ENCODE results near the gene PTPN7.
"Not testable (repeated sequence)": the region's sequence is repeated elsewhere in the genome, so short reads cannot be mapped to it uniquely, and the experiment has no call there.

The PTPN7 gene

GRCh38 chr1:202145068-202145743 lies 15.2 kb downstream of the PTPN7 start:
- Mint-ChIP-seq H3K9me3 (no peaks in the 10 kb centered on the region), H3K4me3 (peak overlapping the region; percentile 72), H3K36me3 (ENCODE audit: low read depth) (peaks cover 30% of the 10 kb centered on the region), H3K4me1 (ENCODE audit: low read depth) (peaks cover 28% of the 10 kb centered on the region), H3K27me3 (ENCODE audit: low read depth) (no peaks in the 10 kb centered on the region), H3K27ac (peak overlapping the region; percentile 73)
- peak; percentile 60 for DNase-seq (ENCODE audit: low spot score)

- peak; percentile 71 for DNase-seq (ENCODE audit: low spot score)
- Mint-ChIP-seq H3K4me3 (peak within 1 kb of the TSS; percentile 91), H3K36me3 (ENCODE audit: low read depth) (peaks cover 25% of the 10 kb centered on the region), H3K4me1 (ENCODE audit: low read depth) (peaks cover 28% of the 10 kb centered on the region), H3K27me3 (ENCODE audit: low read depth) (no peaks in the 10 kb centered on the region), H3K9me3 (no peaks in the 10 kb centered on the region), H3K27ac (peak within 1 kb of the TSS; percentile 89)
Measured at GRCh38 chr1:202144402-202145067, 15.9 kb downstream of the PTPN7 start, which contains the start of gene ARL8A. Gene ARL8A, minus strand, starts transcription at chr1:202144737. Its CDS starts 165 bp downstream, at chr1:202144572.

- DNase-seq (ENCODE audit: low spot score): peak; percentile 21
- Mint-ChIP-seq H3K4me1 (ENCODE audit: low read depth) (peaks cover 28% of the 10 kb centered on the region), H3K4me3 (peak overlapping the region; percentile 91), H3K9me3 (no peaks in the 10 kb centered on the region), H3K27me3 (ENCODE audit: low read depth) (no peaks in the 10 kb centered on the region), H3K27ac (peak overlapping the region; percentile 89), H3K36me3 (ENCODE audit: low read depth) (peaks cover 20% of the 10 kb centered on the region)
Measured at GRCh38 chr1:202143768-202144401, 16.5 kb downstream of the PTPN7 start.

- H3K27me3 Mint-ChIP-seq (ENCODE audit: low read depth): no peaks in the 10 kb centered on the region
- peak overlapping the region; percentile 91 for H3K4me3 Mint-ChIP-seq
- DNase-seq (ENCODE audit: low spot score): no peak
- H3K27ac Mint-ChIP-seq: peak overlapping the region; percentile 89
- H3K9me3 Mint-ChIP-seq: no peaks in the 10 kb centered on the region
- peaks cover 24% of the 10 kb centered on the region for H3K36me3 Mint-ChIP-seq (ENCODE audit: low read depth)
- H3K4me1 Mint-ChIP-seq (ENCODE audit: low read depth): peaks cover 28% of the 10 kb centered on the region
Measured at GRCh38 chr1:202143011-202143767, 17.2 kb downstream of the PTPN7 start.

GRCh38 chr1:202141468-202141867 lies 18.9 kb downstream of the PTPN7 start:
- H3K27me3 Mint-ChIP-seq (ENCODE audit: low read depth): not testable (repeated sequence)

GRCh38 chr1:202140833-202141232 lies 19.6 kb downstream of the PTPN7 start:
- no peak for DNase-seq (ENCODE audit: low spot score)
- peaks cover 23% of the 10 kb centered on the region for H3K4me1 Mint-ChIP-seq (ENCODE audit: low read depth)
- H3K4me3 Mint-ChIP-seq: no peak overlapping the region
- peaks cover 19% of the 10 kb centered on the region for H3K36me3 Mint-ChIP-seq (ENCODE audit: low read depth)
- no peak overlapping the region for H3K27ac Mint-ChIP-seq
- H3K9me3 Mint-ChIP-seq: no peaks in the 10 kb centered on the region
- H3K27me3 Mint-ChIP-seq (ENCODE audit: low read depth): no peaks in the 10 kb centered on the region

More at GRCh38 chr1:202141468-202141867, 18.9 kb downstream of the PTPN7 start:
- not testable (repeated sequence) for H3K27ac Mint-ChIP-seq; H3K9me3 Mint-ChIP-seq; H3K4me3 Mint-ChIP-seq; DNase-seq (ENCODE audit: low spot score)
- H3K4me1 Mint-ChIP-seq (ENCODE audit: low read depth): peaks cover 25% of the 10 kb centered on the region
- peaks cover 19% of the 10 kb centered on the region for H3K36me3 Mint-ChIP-seq (ENCODE audit: low read depth)

- H3K27me3 Mint-ChIP-seq (ENCODE audit: low read depth): no peaks in the 10 kb centered on the region
- no peaks in the 10 kb centered on the region for H3K9me3 Mint-ChIP-seq
- no peaks in the 10 kb centered on the region for H3K4me1 Mint-ChIP-seq (ENCODE audit: low read depth)
- H3K4me3 Mint-ChIP-seq: no peak overlapping the region
- peak; percentile 36 for DNase-seq (ENCODE audit: low spot score)
- H3K27ac Mint-ChIP-seq: no peak overlapping the region
- peaks cover 19% of the 10 kb centered on the region for H3K36me3 Mint-ChIP-seq (ENCODE audit: low read depth)
Measured at GRCh38 chr1:202135221-202135721, 25.1 kb downstream of the PTPN7 start.

- peaks cover 19% of the 10 kb centered on the region for H3K36me3 Mint-ChIP-seq (ENCODE audit: low read depth)
- H3K27ac Mint-ChIP-seq: no peak overlapping the region
- no peak for DNase-seq (ENCODE audit: low spot score)
- no peaks in the 10 kb centered on the region for H3K27me3 Mint-ChIP-seq (ENCODE audit: low read depth)
- no peak overlapping the region for H3K4me3 Mint-ChIP-seq
- H3K9me3 Mint-ChIP-seq: no peaks in the 10 kb centered on the region
- no peaks in the 10 kb centered on the region for H3K4me1 Mint-ChIP-seq (ENCODE audit: low read depth)
Measured at GRCh38 chr1:202134645-202135172, 25.7 kb downstream of the PTPN7 start.

GRCh38 chr1:202133989-202134388 lies 26.4 kb downstream of the PTPN7 start:
- no peak overlapping the region for H3K27ac Mint-ChIP-seq
- H3K36me3 Mint-ChIP-seq (ENCODE audit: low read depth): peaks cover 18% of the 10 kb centered on the region
- H3K9me3 Mint-ChIP-seq: no peaks in the 10 kb centered on the region
- no peaks in the 10 kb centered on the region for H3K4me1 Mint-ChIP-seq (ENCODE audit: low read depth)
- H3K27me3 Mint-ChIP-seq (ENCODE audit: low read depth): no peaks in the 10 kb centered on the region
- no peak for DNase-seq (ENCODE audit: low spot score)
- H3K4me3 Mint-ChIP-seq: no peak overlapping the region

- Mint-ChIP-seq H3K36me3 (ENCODE audit: low read depth) (peaks cover 13% of the 10 kb centered on the region), H3K27ac (no peak overlapping the region), H3K9me3 (no peaks in the 10 kb centered on the region), H3K27me3 (ENCODE audit: low read depth) (no peaks in the 10 kb centered on the region), H3K4me1 (ENCODE audit: low read depth) (no peaks in the 10 kb centered on the region), H3K4me3 (no peak overlapping the region)
- no peak for DNase-seq (ENCODE audit: low spot score)
Measured at GRCh38 chr1:202133496-202133895, 26.9 kb downstream of the PTPN7 start.

GRCh38 chr1:202133001-202133400 lies 27.4 kb downstream of the PTPN7 start:
- Mint-ChIP-seq H3K9me3 (no peaks in the 10 kb centered on the region), H3K27ac (no peak overlapping the region), H3K27me3 (ENCODE audit: low read depth) (no peaks in the 10 kb centered on the region), H3K4me1 (ENCODE audit: low read depth) (no peaks in the 10 kb centered on the region), H3K4me3 (no peak overlapping the region), H3K36me3 (ENCODE audit: low read depth) (peaks cover 9% of the 10 kb centered on the region)
- no peak for DNase-seq (ENCODE audit: low spot score)

- Mint-ChIP-seq H3K36me3 (ENCODE audit: low read depth) (peaks cover 8% of the 10 kb centered on the region), H3K4me1 (ENCODE audit: low read depth) (no peaks in the 10 kb centered on the region), H3K27me3 (ENCODE audit: low read depth) (peaks cover under 1% of the 10 kb centered on the region), H3K4me3 (no peak overlapping the region), H3K27ac (no peak overlapping the region), H3K9me3 (no peaks in the 10 kb centered on the region)
- DNase-seq (ENCODE audit: low spot score): no peak
Measured at GRCh38 chr1:202131956-202132821, 28.2 kb downstream of the PTPN7 start.
